ENCODE results near the gene MAP3K7CL. TPM values are rescaled to one million over a fixed set of nuclear protein-coding genes. Genes with fewer than 3 reads are reported as not detected.

Gene MAP3K7CL
- total RNA-seq, 4 donors from 2014 or later, result 1.6 to 2.8 (median 1.9) TPM

DNA sequence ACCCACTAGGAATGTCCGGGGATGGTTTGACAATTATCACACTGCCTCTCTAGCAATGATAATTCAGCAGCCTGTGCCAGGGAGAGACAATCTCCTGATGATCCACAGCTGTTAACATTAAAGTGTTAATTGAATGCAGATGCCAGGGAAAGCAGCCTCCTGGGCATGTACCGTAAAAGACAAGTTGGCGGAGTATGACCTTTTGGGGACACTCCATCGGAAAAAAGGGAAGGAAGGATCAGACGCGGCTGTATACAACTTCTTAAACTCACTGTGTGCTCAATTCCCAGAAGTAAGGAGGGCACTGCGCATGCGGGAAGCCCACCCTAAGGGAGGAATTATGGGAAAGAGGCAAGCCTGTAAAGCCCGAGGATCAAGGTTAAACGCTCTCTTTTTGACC is 62.6 kb downstream of the MAP3K7CL start:
- no peaks in the 10 kb centered on the region for H3K36me3 ChIP-seq
- DNase-seq (ENCODE audit: extremely low spot score), result no peak
- WGBS, result 56% methylated on average over 10 of the region's 10 CpGs
- peak overlapping the region in 1 of 4 donors; percentile 31 for H3K4me3 ChIP-seq
- H3K27ac ChIP-seq (replicated peaks in 1 of 4), result no peak overlapping the region
- H3K27me3 ChIP-seq, result no peaks in the 10 kb centered on the region
- H3K9me3 ChIP-seq, result no peaks in the 10 kb centered on the region
- TF ChIP-seq EP300 (IDR thresholded peaks at IDR 0.05), result no peak
- TF ChIP-seq POLR2AphosphoS5 (IDR thresholded peaks at IDR 0.05), result no peak
- no peak for TF ChIP-seq CTCF (IDR thresholded peaks at IDR 0.05)
- no peak for TF ChIP-seq POLR2A (IDR thresholded peaks at IDR 0.05; ENCODE audit: low read depth)
- intact Hi-C loops (cut with DNase I), result no loop called here
- peaks cover 6 to 38% (median 25%) of the 10 kb centered on the region in 4 donors for H3K4me1 ChIP-seq

DNA sequence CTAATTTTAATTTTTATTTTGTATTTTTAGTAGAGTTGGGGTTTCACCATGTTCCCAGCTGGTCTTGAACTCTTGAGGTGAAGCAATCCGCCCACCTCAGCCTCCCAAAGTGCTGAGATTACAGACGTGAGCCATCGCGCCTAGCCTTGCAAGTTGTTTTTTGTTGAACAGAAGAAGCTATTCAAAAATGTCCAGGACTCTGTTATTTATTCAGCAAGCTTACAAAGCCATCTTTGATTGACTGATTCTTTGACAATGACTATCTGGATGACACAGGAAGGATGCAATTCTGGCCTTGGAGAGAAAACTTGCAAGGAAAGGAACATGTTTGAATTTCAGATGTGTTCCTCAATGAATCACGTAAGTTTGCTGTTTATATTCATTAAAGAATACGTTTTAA is 63.5 kb downstream of the MAP3K7CL start:
- no peaks in the 10 kb centered on the region for H3K27me3 ChIP-seq
- WGBS, result 84% methylated on average over 6 of the region's 6 CpGs
- H3K4me3 ChIP-seq, result peak overlapping the region in 1 of 4 donors; percentile 31
- H3K9me3 ChIP-seq, result no peaks in the 10 kb centered on the region
- peaks cover 6 to 34% (median 21%) of the 10 kb centered on the region in 4 donors for H3K4me1 ChIP-seq
- intact Hi-C loops (cut with DNase I), result no loop called here
- no peaks in the 10 kb centered on the region for H3K36me3 ChIP-seq
- DNase-seq (ENCODE audit: extremely low spot score), result no peak
- no peak overlapping the region for H3K27ac ChIP-seq (replicated peaks in 1 of 4)
- TF ChIP-seq EP300 (IDR thresholded peaks at IDR 0.05), result no peak

- peaks cover 6 to 34% (median 21%) of the 10 kb centered on the region in 4 donors for H3K4me1 ChIP-seq
- DNase-seq (ENCODE audit: extremely low spot score), result no peak
- no peak overlapping the region for H3K4me3 ChIP-seq
- intact Hi-C loops (cut with DNase I), result no loop called here
- no peak overlapping the region for H3K27ac ChIP-seq (replicated peaks in 1 of 4)
- WGBS, result 88% methylated on average over 3 of the region's 3 CpGs
- no peaks in the 10 kb centered on the region for H3K36me3 ChIP-seq
- TF ChIP-seq POLR2A (IDR thresholded peaks at IDR 0.05; ENCODE audit: low read depth) (no peak), EP300 (IDR thresholded peaks at IDR 0.05) (no peak), POLR2AphosphoS5 (IDR thresholded peaks at IDR 0.05) (no peak)
- H3K27me3 ChIP-seq, result no peaks in the 10 kb centered on the region
- no peaks in the 10 kb centered on the region for H3K9me3 ChIP-seq
Measured at GRCh38 chr21:29194342-29194741, 63.9 kb downstream of the MAP3K7CL start.

GRCh38 chr21:29194847-29195246 is 64.4 kb downstream of the MAP3K7CL start:
- TF ChIP-seq EP300 (IDR thresholded peaks at IDR 0.05), result no peak
- TF ChIP-seq POLR2AphosphoS5 (IDR thresholded peaks at IDR 0.05), result no peak
- no peak for TF ChIP-seq CTCF (IDR thresholded peaks at IDR 0.05)
- no peak for TF ChIP-seq POLR2A (IDR thresholded peaks at IDR 0.05; ENCODE audit: low read depth)
- Histone ChIP-seq H3K36me3 (no peaks in the 10 kb centered on the region), H3K9me3 (peaks cover 0 to 2% (median 0%) of the 10 kb centered on the region in 4 donors), H3K4me1 (peaks cover 6 to 34% (median 21%) of the 10 kb centered on the region in 4 donors), H3K4me3 (no peak overlapping the region), H3K27ac (replicated peaks in 1 of 4) (no peak overlapping the region), H3K27me3 (no peaks in the 10 kb centered on the region)
- no peak for DNase-seq (ENCODE audit: extremely low spot score)
- 58% methylated on average over 3 of the region's 3 CpGs for WGBS
- intact Hi-C loops (cut with DNase I), result no loop called here

- 13% methylated on average over 8 of the region's 8 CpGs for WGBS
- Histone ChIP-seq H3K27ac (replicated peaks in 1 of 4) (peak overlapping the region; percentile 21 to 53 (median 28)), H3K4me3 (peak overlapping the region; percentile 4 to 39 (median 26)), H3K9me3 (peaks cover 0 to 10% (median 5%) of the 10 kb centered on the region in 4 donors), H3K27me3 (no peaks in the 10 kb centered on the region), H3K4me1 (peaks cover 6 to 30% (median 21%) of the 10 kb centered on the region in 4 donors), H3K36me3 (no peaks in the 10 kb centered on the region)
- intact Hi-C loops (cut with DNase I), result no loop called here
- DNase-seq (ENCODE audit: extremely low spot score), result no peak
- TF ChIP-seq EP300 (IDR thresholded peaks at IDR 0.05), result no peak
- TF ChIP-seq POLR2AphosphoS5 (IDR thresholded peaks at IDR 0.05), result peak; percentile 30 to 43
Measured at GRCh38 chr21:29195981-29196669, 65.7 kb downstream of the MAP3K7CL start.

GRCh38 chr21:29196670-29197191 is 66.3 kb downstream of the MAP3K7CL start:
- TF ChIP-seq CTCF (IDR thresholded peaks at IDR 0.05) (no peak), POLR2A (IDR thresholded peaks at IDR 0.05; ENCODE audit: low read depth) (no peak), POLR2AphosphoS5 (IDR thresholded peaks at IDR 0.05) (no peak), EP300 (IDR thresholded peaks at IDR 0.05) (no peak)
- H3K27ac ChIP-seq (replicated peaks in 1 of 4), result peak overlapping the region in 2 of 4 donors; percentile 25 to 53
- H3K4me1 ChIP-seq, result peaks cover 6 to 27% (median 21%) of the 10 kb centered on the region in 4 donors
- H3K36me3 ChIP-seq, result no peaks in the 10 kb centered on the region
- H3K27me3 ChIP-seq, result no peaks in the 10 kb centered on the region
- H3K9me3 ChIP-seq, result peaks cover 0 to 16% (median 10%) of the 10 kb centered on the region in 4 donors
- intact Hi-C loops (cut with DNase I), result no loop called here
- DNase-seq (ENCODE audit: extremely low spot score), result no peak
- H3K4me3 ChIP-seq, result peak overlapping the region in 3 of 4 donors; percentile 18 to 39 (median 34)
- 68% methylated on average over 5 of the region's 5 CpGs for WGBS
